Neuronal stem cell (in vitro differentiated cells): ENCODE data around the gene BCAS3.
A peak's percentile ranks its signal among the peaks of the same experiment; 100 is the strongest.

ENCODE experiments used
- DNase-seq: peaks from one replicate; pipeline ENCODE4 v3.0.0-alpha.2; 2013; ENCODE audit warnings: low spot score
- H2AFZ ChIP-seq: one replicate; pipeline ENCODE4 v1.6.1; 2013; ENCODE audit warnings: mild to moderate bottlenecking, low read length, inconsistent platforms
- H2AK5ac ChIP-seq: 2 replicates; pipeline ENCODE4 v1.6.1; 2013; ENCODE audit warnings: low read depth, mild to moderate bottlenecking, inconsistent platforms, low read length, moderate library complexity, mixed read lengths
- H2BK120ac ChIP-seq: 2 replicates; pipeline ENCODE4 v1.6.1; 2013; ENCODE audit warnings: low read depth, mild to moderate bottlenecking, inconsistent platforms, low read length, moderate library complexity, mixed read lengths
- H2BK12ac ChIP-seq: one replicate; pipeline ENCODE4 v1.6.1; 2013; ENCODE audit warnings: low read length, inconsistent platforms
- H2BK15ac ChIP-seq: 2 replicates; pipeline ENCODE4 v1.6.1; 2013; ENCODE audit warnings: mild to moderate bottlenecking, low read length, inconsistent platforms, mixed read lengths
- H2BK5ac ChIP-seq: one replicate; pipeline ENCODE4 v1.6.1; 2013; ENCODE audit warnings: inconsistent platforms, mild to moderate bottlenecking, low read length, moderate library complexity
- H3K14ac ChIP-seq: one replicate; pipeline ENCODE4 v1.6.1; 2013; ENCODE audit warnings: low read length, inconsistent platforms
- H3K18ac ChIP-seq: 2 replicates; pipeline ENCODE4 v1.6.1; 2013; ENCODE audit warnings: low read length, inconsistent platforms
- H3K23ac ChIP-seq: 2 replicates; pipeline ENCODE4 v1.6.1; 2013; ENCODE audit warnings: low read depth, mild to moderate bottlenecking, mixed read lengths, low read length, inconsistent platforms; ENCODE audit not compliant: poor library complexity
- H3K27ac ChIP-seq: replicated peaks from 3 replicates; pipeline ENCODE4 v1.5.1; 2013; ENCODE audit warnings: low read length, inconsistent platforms
- H3K27me3 ChIP-seq, 3 experiments: 2 replicates each; pipeline ENCODE4 v1.6.1; 2013; ENCODE audit warnings: low read length in 3 of 3, mild to moderate bottlenecking in 2 of 3, inconsistent platforms in 1 of 3, low read depth in 1 of 3, mixed read lengths in 1 of 3, moderate library complexity in 1 of 3; ENCODE audit not compliant: control insufficient read depth in 3 of 3, insufficient read depth in 3 of 3
- H3K36me3 ChIP-seq, 2 donors: replicated peaks in 1 of 2; 2 replicates each; pipeline ENCODE4 v1.6.1; 2013; ENCODE audit warnings: low read length in 2 of 2; ENCODE audit not compliant: control insufficient read depth in 2 of 2, insufficient read depth in 2 of 2
- H3K4ac ChIP-seq: 2 replicates; pipeline ENCODE4 v1.6.1; 2013; ENCODE audit warnings: inconsistent platforms, mild to moderate bottlenecking, low read length, moderate library complexity
- H3K4me1 ChIP-seq, 2 donors: 1 replicate in 1 of 2; 2 replicates in 1 of 2; pipeline ENCODE4 v1.6.1; 2013; ENCODE audit warnings: low read length in 2 of 2, low read depth in 1 of 2; ENCODE audit not compliant: control insufficient read depth in 2 of 2, insufficient read depth in 1 of 2
- H3K4me2 ChIP-seq: one replicate; pipeline ENCODE4 v1.6.1; 2013; ENCODE audit warnings: mild to moderate bottlenecking, low read length, inconsistent platforms; ENCODE audit not compliant: insufficient read depth, poor library complexity, severe bottlenecking
- H3K4me3 ChIP-seq, 2 donors: 2 replicates each; pipeline ENCODE4 v1.5.1; 2013; ENCODE audit warnings: low read length in 2 of 2, mild to moderate bottlenecking in 2 of 2, inconsistent platforms in 1 of 2, moderate library complexity in 1 of 2
- H3K79me1 ChIP-seq: one replicate; pipeline ENCODE4 v1.6.1; 2013; ENCODE audit warnings: low read depth, mild to moderate bottlenecking, inconsistent platforms, low read length, moderate library complexity
- H3K9ac ChIP-seq: one replicate; pipeline ENCODE4 v1.6.1; 2013; ENCODE audit warnings: mild to moderate bottlenecking, low read depth, low read length, inconsistent platforms; ENCODE audit not compliant: poor library complexity
- H3K9me3 ChIP-seq, 2 donors: replicated peaks in 1 of 2; 2 replicates each; pipeline versions ENCODE3 to v1.6.1; 2013; ENCODE audit warnings: low read length in 2 of 2, mild to moderate bottlenecking in 2 of 2, inconsistent platforms in 1 of 2, low read depth in 1 of 2, mixed read lengths in 1 of 2, moderate library complexity in 1 of 2; ENCODE audit not compliant: control insufficient read depth in 2 of 2, insufficient read depth in 1 of 2
- H4K8ac ChIP-seq: one replicate; pipeline ENCODE4 v1.6.1; 2013; ENCODE audit warnings: low read depth, mild to moderate bottlenecking, inconsistent platforms, low read length, moderate library complexity
- H4K91ac ChIP-seq: one replicate; pipeline ENCODE4 v1.6.1; 2013; ENCODE audit warnings: low read length, low read depth, mild to moderate bottlenecking, inconsistent platforms; ENCODE audit not compliant: poor library complexity
- WGBS, 2 donors: extraction: QIAGEN DNeasy Blood & Tissue Kit; methylation state at CpG; one replicate each; pipeline ENCODE4 v1.1.7; 2013; ENCODE audit warnings: missing lambda C conversion rate in 2 of 2, mixed read lengths in 1 of 2; ENCODE audit not compliant: insufficient read length in 2 of 2, insufficient replicate concordance in 1 of 2; ENCODE audit errors: extremely low coverage in 2 of 2; 5-methylcytosine and 5-hydroxymethylcytosine counted together

The BCAS3 gene

GRCh38 chr17:61058066-61058465 lies 380.4 kb downstream of the BCAS3 start:
- no CpG with 5 or more reads among the region's 3 CpGs for WGBS, 2 donors
- Histone ChIP-seq H2BK15ac (no peak overlapping the region), H3K36me3 (no peaks in the 10 kb centered on the region), H3K9me3 (no peaks in the 10 kb centered on the region), H3K4me3 (no peak overlapping the region), H3K27me3 (no peaks in the 10 kb centered on the region), H3K18ac (no peak overlapping the region), H3K4ac (no peak overlapping the region), H2BK120ac (no peak overlapping the region), H4K91ac (no peak overlapping the region), H3K14ac (no peak overlapping the region), H2BK12ac (no peak overlapping the region), H3K23ac (no peak overlapping the region), H3K27ac (no peak overlapping the region), H3K4me2 (no peak overlapping the region), H4K8ac (no peak overlapping the region), H3K79me1 (no peaks in the 10 kb centered on the region), H2AFZ (no peak overlapping the region), H3K9ac (no peak overlapping the region), H2AK5ac (no peak overlapping the region), H3K4me1 (peaks cover 0 to 13% of the 10 kb centered on the region in 2 donors), H2BK5ac (no peak overlapping the region)
- no peak for DNase-seq

- no peak overlapping the region for H2BK120ac ChIP-seq
- H3K4ac ChIP-seq: no peak overlapping the region
- no peaks in the 10 kb centered on the region for H3K79me1 ChIP-seq
- H3K9me3 ChIP-seq: no peaks in the 10 kb centered on the region
- H3K27ac ChIP-seq: no peak overlapping the region
- H3K4me2 ChIP-seq: no peak overlapping the region
- H3K36me3 ChIP-seq: no peaks in the 10 kb centered on the region
- H3K14ac ChIP-seq: no peak overlapping the region
- no peak overlapping the region for H2AK5ac ChIP-seq
- H2BK15ac ChIP-seq: no peak overlapping the region
- no peak overlapping the region for H2AFZ ChIP-seq
- no peak overlapping the region for H4K8ac ChIP-seq
- H3K9ac ChIP-seq: no peak overlapping the region
- H3K18ac ChIP-seq: no peak overlapping the region
- no peak overlapping the region for H3K4me3 ChIP-seq
- H4K91ac ChIP-seq: no peak overlapping the region
- WGBS, 2 donors: no CpG with 5 or more reads among the region's 2 CpGs
- H2BK12ac ChIP-seq: no peak overlapping the region
- H3K27me3 ChIP-seq: no peaks in the 10 kb centered on the region
- H2BK5ac ChIP-seq: no peak overlapping the region
- no peak for DNase-seq
- H3K23ac ChIP-seq: no peak overlapping the region
- H3K4me1 ChIP-seq: peaks cover 0 to 8% of the 10 kb centered on the region in 2 donors
These were observed 385.9 kb downstream of the BCAS3 start for GRCh38 chr17:61063528-61063927.

- Histone ChIP-seq H3K4me2 (no peak overlapping the region), H3K9ac (no peak overlapping the region), H4K8ac (no peak overlapping the region), H2AFZ (no peak overlapping the region), H2BK5ac (no peak overlapping the region), H2BK15ac (no peak overlapping the region), H3K23ac (no peak overlapping the region), H2BK120ac (no peak overlapping the region), H3K14ac (no peak overlapping the region), H4K91ac (no peak overlapping the region), H2BK12ac (no peak overlapping the region), H3K27ac (no peak overlapping the region), H3K27me3 (no peaks in the 10 kb centered on the region), H3K4ac (no peak overlapping the region), H3K4me1 (peaks cover 0 to 8% of the 10 kb centered on the region in 2 donors), H2AK5ac (no peak overlapping the region), H3K18ac (no peak overlapping the region), H3K4me3 (no peak overlapping the region), H3K9me3 (no peaks in the 10 kb centered on the region), H3K79me1 (no peaks in the 10 kb centered on the region), H3K36me3 (no peaks in the 10 kb centered on the region)
- DNase-seq: no peak
- no CpG with 5 or more reads among the region's 1 CpG for WGBS, 2 donors
These were observed 386.7 kb downstream of the BCAS3 start for GRCh38 chr17:61064087-61064951.

GRCh38 chr17:61065263-61065773 lies 387.7 kb downstream of the BCAS3 start:
- H3K36me3 ChIP-seq: no peaks in the 10 kb centered on the region
- no peaks in the 10 kb centered on the region for H3K27me3 ChIP-seq
- no peak for DNase-seq
- H2BK12ac ChIP-seq: no peak overlapping the region
- WGBS, 2 donors: no CpG with 5 or more reads among the region's 2 CpGs
- no peak overlapping the region for H3K18ac ChIP-seq
- peak overlapping the region; percentile 15 for H2AFZ ChIP-seq
- no peak overlapping the region for H3K14ac ChIP-seq
- no peak overlapping the region for H3K23ac ChIP-seq
- no peak overlapping the region for H2BK5ac ChIP-seq
- H2AK5ac ChIP-seq: no peak overlapping the region
- no peak overlapping the region for H3K9ac ChIP-seq
- no peak overlapping the region for H2BK120ac ChIP-seq
- no peaks in the 10 kb centered on the region for H3K79me1 ChIP-seq
- no peak overlapping the region for H3K4ac ChIP-seq
- H3K4me3 ChIP-seq: no peak overlapping the region
- H2BK15ac ChIP-seq: no peak overlapping the region
- no peak overlapping the region for H4K8ac ChIP-seq
- peaks cover 0 to 8% of the 10 kb centered on the region in 2 donors for H3K4me1 ChIP-seq
- H3K9me3 ChIP-seq: no peaks in the 10 kb centered on the region
- H4K91ac ChIP-seq: no peak overlapping the region
- no peak overlapping the region for H3K27ac ChIP-seq
- H3K4me2 ChIP-seq: no peak overlapping the region
